Endothelial cell of umbilical vein (primary cell): ENCODE measurements around the gene MAPRE2. TPM values are rescaled to one million over a fixed set of nuclear protein-coding genes. Genes with fewer than 3 reads are reported as not detected.

Experiments used
- BruUV-seq: library from RNA; stranded (reverse); fragments of 400-500 nt; replicated peaks from 2 replicates; lab custom pipeline; 2021; lab: Mats Ljungman, UMichigan
- CTCF ChIA-PET: fragments of 300-600, 350-600 bp; sonication (Branson Sonifier 250); formaldehyde crosslinking; loops from one replicate; lab custom pipeline; 2021; ENCODE audit warnings: antibody characterized with exemption, inconsistent platforms; lab: Charles Lee
- POLR2A ChIA-PET: fragments of 300-600, 350-600 bp; sonication (Branson Sonifier 250); formaldehyde crosslinking; loops from one replicate; lab custom pipeline; 2021; ENCODE audit warnings: antibody characterized with exemption, inconsistent platforms; lab: Charles Lee
- DNase-seq: peaks from one replicate; pipeline ENCODE4 v3.0.0-alpha.2; 2011; ENCODE audit warnings: low read depth, low spot score
- FAIRE-seq: peaks from 2 replicates; lab custom pipeline; 2011; peaks lifted over from hg19 to GRCh38; lab: Jason Lieb, UNC
- H2AFZ ChIP-seq: 2 replicates; pipeline ENCODE4 v1.6.0; 2012; ENCODE audit warnings: low read depth, low read length, control low read depth, inconsistent platforms
- H3K27ac ChIP-seq: 2 replicates; pipeline ENCODE4 v1.5.1; 2011; ENCODE audit warnings: low read depth, mild to moderate bottlenecking, control low read depth, low read length, moderate library complexity; ENCODE audit not compliant: insufficient read depth
- H3K27me3 ChIP-seq, 2 experiments: 2 replicates each; pipeline versions ENCODE4 v1.6.0 to v1.6.1; 2011; ENCODE audit warnings: low read length in 2 of 2, mixed read lengths in 1 of 2; ENCODE audit not compliant: control insufficient read depth in 2 of 2, insufficient read depth in 2 of 2
- H3K36me3 ChIP-seq, 2 experiments: 2 replicates in 1 of 2; 3 replicates in 1 of 2; pipeline ENCODE4 v1.5.1; 2011; ENCODE audit warnings: low read length in 2 of 2, mild to moderate bottlenecking in 1 of 2, moderate library complexity in 1 of 2; ENCODE audit not compliant: control insufficient read depth in 2 of 2, insufficient read depth in 2 of 2; ENCODE audit errors: extremely low read depth in 1 of 2
- H3K4me1 ChIP-seq: 3 replicates; pipeline ENCODE4 v1.5.1; 2011; ENCODE audit warnings: mild to moderate bottlenecking, low read length; ENCODE audit not compliant: control insufficient read depth, insufficient read depth; ENCODE audit errors: extremely low read depth
- H3K4me2 ChIP-seq: 2 replicates; pipeline ENCODE4 v1.6.1; 2011; ENCODE audit warnings: low read length, control low read depth, mixed read lengths; ENCODE audit not compliant: insufficient read depth
- H3K4me3 ChIP-seq, 3 experiments: fragments of 200-600 bp in 1 of 3; sonication (generic), shearing (Covaris generic) in 1 of 3; replicated peaks in 1 of 3; 2 replicates each; pipeline ENCODE4 v1.5.1; 2011 to 2016; ENCODE audit warnings: control low read depth in 3 of 3, low read length in 3 of 3, mild to moderate bottlenecking in 2 of 3, inconsistent platforms in 1 of 3, low read depth in 1 of 3, moderate library complexity in 1 of 3; ENCODE audit not compliant: insufficient read depth in 1 of 3
- H3K79me2 ChIP-seq: 2 replicates; pipeline ENCODE4 v1.6.0; 2012; ENCODE audit warnings: low read length, inconsistent platforms; ENCODE audit not compliant: control insufficient read depth, insufficient read depth
- H3K9ac ChIP-seq: replicated peaks from 2 replicates; pipeline ENCODE3; 2011; ENCODE audit warnings: low read length, control low read depth; ENCODE audit not compliant: insufficient read depth; ENCODE audit errors: extremely low read depth
- H3K9me1 ChIP-seq: replicated peaks from 3 replicates; pipeline ENCODE4 v1.6.0; 2011; ENCODE audit warnings: mild to moderate bottlenecking, low read length; ENCODE audit not compliant: control insufficient read depth, insufficient read depth; ENCODE audit errors: extremely low read depth
- H3K9me3 ChIP-seq: replicated peaks from 2 replicates; pipeline ENCODE4 v1.5.1; 2012; ENCODE audit warnings: low read length, inconsistent platforms; ENCODE audit not compliant: control insufficient read depth, insufficient read depth
- H4K20me1 ChIP-seq: replicated peaks from 2 replicates; pipeline ENCODE3; 2011; ENCODE audit warnings: mild to moderate bottlenecking, low read length; ENCODE audit not compliant: control insufficient read depth, insufficient read depth; ENCODE audit errors: extremely low read depth
- EZH2 ChIP-seq: IDR thresholded peaks from 2 replicates; pipeline ENCODE4 v1.6.1; 2012; ENCODE audit warnings: borderline replicate concordance, low read depth, mild to moderate bottlenecking, moderate library complexity, low read length, inconsistent platforms; ENCODE audit not compliant: severe bottlenecking
- FOS ChIP-seq: IDR thresholded peaks from 2 replicates; pipeline ENCODE4 v1.6.1; 2011; ENCODE audit warnings: mild to moderate bottlenecking, low read length, moderate library complexity, borderline replicate concordance; ENCODE audit not compliant: insufficient read depth
- GATA2 ChIP-seq: IDR thresholded peaks from 2 replicates; pipeline ENCODE4 v1.7.0; 2011; ENCODE audit warnings: low read depth, mild to moderate bottlenecking, moderate library complexity, mixed read lengths, low read length; ENCODE audit not compliant: insufficient read length, insufficient read depth
- JUN ChIP-seq: IDR thresholded peaks from 2 replicates; pipeline ENCODE4 v1.6.1; 2011; ENCODE audit warnings: borderline replicate concordance, low read depth; ENCODE audit not compliant: insufficient read length, insufficient read depth
- MYC ChIP-seq: IDR thresholded peaks from one replicate; pipeline ENCODE4 v1.6.1; 2011; ENCODE audit warnings: mild to moderate bottlenecking, low read depth, low read length
- POLR2A ChIP-seq: IDR thresholded peaks from 2 replicates; pipeline ENCODE4 v1.6.1; 2012; ENCODE audit warnings: low read depth, mild to moderate bottlenecking, control low read depth, low read length
- POLR2AphosphoS5 ChIP-seq: IDR thresholded peaks from 2 replicates; pipeline ENCODE4 v1.6.1; 2012; ENCODE audit warnings: low read depth, mild to moderate bottlenecking, control low read depth, low read length, moderate library complexity; ENCODE audit not compliant: insufficient read depth
- dilution Hi-C: fragments of 300-500 bp; cut with MboI; formaldehyde crosslinking; loops from one replicate; pipeline ENCODE4 v1.15.0; 2019; ENCODE audit warnings: low sequenced_read_pairs; ENCODE audit not compliant: extremely low pct_ligation_motif_present
- intact Hi-C: fragments of 100-400 bp; cut with micrococcal nuclease; formaldehyde crosslinking; loops from one replicate; pipeline ENCODE4 v1.10.0; 2022
- polyA plus RNA-seq, 4 experiments: library from polyadenylated mRNA; depleted of rRNA in 3 of 4; stranded (reverse) in 3 of 4; unstranded in 1 of 4; fragments of >200 nt; gene quantifications; 2 replicates each; pipeline versions ENCODE4 v1.2.1 to v1.2.3, GENCODE V29; 2011 to 2012; ENCODE audit warnings: missing spikeins in 1 of 4
- total RNA-seq: library from RNA; stranded (reverse); gene quantifications from 2 replicates; pipeline ENCODE4 v1.2.3, GENCODE V29; 2021
- TF ChIP-seq, protein P1 (sequence below), 2 donors: IDR thresholded peaks; 1 replicate in 1 of 2; 2 replicates in 1 of 2; pipeline ENCODE4 v1.5.1; 2011; ENCODE audit warnings: low read length in 2 of 2, mild to moderate bottlenecking in 2 of 2, moderate library complexity in 2 of 2, control low read depth in 1 of 2, inconsistent platforms in 1 of 2, low read depth in 1 of 2; ENCODE audit not compliant: insufficient read depth in 1 of 2; ENCODE audit errors: extremely low read depth in 1 of 2
- TF ChIP-seq, protein P2 (sequence below): IDR thresholded peaks from 2 replicates; pipeline ENCODE4 v1.6.1; 2011; ENCODE audit not compliant: insufficient read depth, insufficient read length

MAPRE2 gene
- total and polyA plus RNA-seq, 2 donors (not counting 3 experiments of a cell fraction or from before 2014, with no cell fraction given), result 117 to 148 TPM

DNA sequence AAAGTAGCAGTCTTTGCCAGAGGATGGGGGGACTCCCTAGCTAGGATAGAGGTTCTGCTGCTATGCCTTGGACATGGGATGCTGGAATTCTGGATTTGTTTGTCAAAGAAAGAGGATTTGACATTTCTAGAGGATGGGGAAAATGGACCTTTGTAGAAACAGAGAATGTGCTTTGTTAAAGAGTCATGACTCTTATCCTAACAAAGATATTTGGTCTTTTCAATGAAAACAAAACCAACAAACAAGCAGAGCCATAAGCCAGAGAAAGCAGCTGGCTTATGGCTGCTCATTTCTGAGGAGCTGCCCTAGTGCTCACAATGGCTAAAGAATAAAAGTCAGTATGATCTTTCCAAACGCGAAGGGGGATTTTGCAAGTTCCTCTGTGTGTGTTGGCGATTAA lies 40.8 kb upstream of the MAPRE2 start:
- POLR2A ChIA-PET, result no interaction called here
- no peak for TF ChIP-seq MYC
- Histone ChIP-seq H3K9me3 (no peaks in the 10 kb centered on the region), H2AFZ (no peak overlapping the region), H3K27me3 (peaks cover 0 to 3% of the 10 kb centered on the region in 2 experiments), H3K27ac (no peak overlapping the region), H3K4me2 (no peak overlapping the region), H3K79me2 (no peaks in the 10 kb centered on the region), H3K9me1 (no peaks in the 10 kb centered on the region), H3K4me1 (no peaks in the 10 kb centered on the region), H3K9ac (no peak overlapping the region), H3K36me3 (no peaks in the 10 kb centered on the region), H4K20me1 (no peaks in the 10 kb centered on the region), H3K4me3 (no peak overlapping the region)
- DNase-seq, result no peak
- dilution Hi-C loops (no loop called here), intact Hi-C loops (no loop called here)
- BruUV-seq, result no TSS peak
- CTCF ChIA-PET, result interaction anchor here (0.8 to 3.1 kb wide), 2 partner anchors 12 to 143 kb away, joined by 3 to 12 read pairs; no protein-coding TSS in a partner anchor
- FAIRE-seq, result no peak

DNA sequence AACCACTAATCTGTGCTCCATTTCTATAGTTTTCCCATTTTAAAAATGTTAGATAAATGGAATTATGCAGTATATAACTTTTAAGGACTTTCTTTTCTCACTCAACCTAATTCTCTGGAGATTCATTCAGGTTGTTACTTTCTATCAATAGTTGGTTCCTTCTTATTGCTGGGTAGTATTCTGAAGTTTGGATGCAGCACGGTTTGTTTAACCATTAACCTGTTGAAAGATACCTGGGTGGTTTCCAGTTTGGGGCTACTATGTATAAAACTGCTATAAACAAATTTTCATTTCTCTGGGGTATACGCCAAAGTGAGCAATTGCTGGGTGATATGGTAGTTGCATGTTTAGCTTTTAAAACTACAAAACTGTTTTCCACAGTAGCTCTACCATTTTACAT lies 39.1 kb upstream of the MAPRE2 start:
- FAIRE-seq, result no peak
- H2AFZ ChIP-seq, result no peak overlapping the region
- no peak overlapping the region for H3K27ac ChIP-seq
- ChIA-PET POLR2A (no interaction called here), CTCF (no interaction called here)
- H3K9me1 ChIP-seq, result no peaks in the 10 kb centered on the region
- TF ChIP-seq EZH2 (no peak), POLR2AphosphoS5 (no peak), GATA2 (no peak), POLR2A (no peak), FOS (no peak), JUN (no peak), MYC (no peak)
- TF ChIP-seq, protein P1, sequence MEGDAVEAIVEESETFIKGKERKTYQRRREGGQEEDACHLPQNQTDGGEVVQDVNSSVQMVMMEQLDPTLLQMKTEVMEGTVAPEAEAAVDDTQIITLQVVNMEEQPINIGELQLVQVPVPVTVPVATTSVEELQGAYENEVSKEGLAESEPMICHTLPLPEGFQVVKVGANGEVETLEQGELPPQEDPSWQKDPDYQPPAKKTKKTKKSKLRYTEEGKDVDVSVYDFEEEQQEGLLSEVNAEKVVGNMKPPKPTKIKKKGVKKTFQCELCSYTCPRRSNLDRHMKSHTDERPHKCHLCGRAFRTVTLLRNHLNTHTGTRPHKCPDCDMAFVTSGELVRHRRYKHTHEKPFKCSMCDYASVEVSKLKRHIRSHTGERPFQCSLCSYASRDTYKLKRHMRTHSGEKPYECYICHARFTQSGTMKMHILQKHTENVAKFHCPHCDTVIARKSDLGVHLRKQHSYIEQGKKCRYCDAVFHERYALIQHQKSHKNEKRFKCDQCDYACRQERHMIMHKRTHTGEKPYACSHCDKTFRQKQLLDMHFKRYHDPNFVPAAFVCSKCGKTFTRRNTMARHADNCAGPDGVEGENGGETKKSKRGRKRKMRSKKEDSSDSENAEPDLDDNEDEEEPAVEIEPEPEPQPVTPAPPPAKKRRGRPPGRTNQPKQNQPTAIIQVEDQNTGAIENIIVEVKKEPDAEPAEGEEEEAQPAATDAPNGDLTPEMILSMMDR (IDR thresholded peaks at IDR 0.05; ENCODE audit: extremely low read depth in 1 of 2, insufficient read depth in 1 of 2, low read depth in 1 of 2, low read length in 2 of 2), result no peak
- TF ChIP-seq, protein P2, sequence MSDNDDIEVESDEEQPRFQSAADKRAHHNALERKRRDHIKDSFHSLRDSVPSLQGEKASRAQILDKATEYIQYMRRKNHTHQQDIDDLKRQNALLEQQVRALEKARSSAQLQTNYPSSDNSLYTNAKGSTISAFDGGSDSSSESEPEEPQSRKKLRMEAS, result no peak
- no TSS peak for BruUV-seq
- DNase-seq, result no peak
- H3K27me3 ChIP-seq, result no peaks in the 10 kb centered on the region
- H3K4me1 ChIP-seq, result no peaks in the 10 kb centered on the region
- dilution Hi-C loops (no loop called here), intact Hi-C loops (no loop called here)
- no peaks in the 10 kb centered on the region for H3K36me3 ChIP-seq
- H3K4me3 ChIP-seq, result no peak overlapping the region
- no peak overlapping the region for H3K4me2 ChIP-seq
- no peak overlapping the region for H3K9ac ChIP-seq
- no peaks in the 10 kb centered on the region for H3K79me2 ChIP-seq
- no peaks in the 10 kb centered on the region for H3K9me3 ChIP-seq
- no peaks in the 10 kb centered on the region for H4K20me1 ChIP-seq
